Lung (tissue), 12 donors: ENCODE data around the gene HDAC1. TPM values are rescaled to one million over a fixed set of nuclear protein-coding genes. Genes with fewer than 3 reads are reported as not detected.
A peak's percentile ranks its signal among the peaks of the same experiment; 100 is the strongest.

Experiments used
- ATAC-seq: fragments of 200-7000 bp; cut with Tn5 transposase; one replicate; pipeline ENCODE4 v1.9.1; 2020; ENCODE audit warnings: moderate number of reproducible peaks; ENCODE audit not compliant: insufficient read depth, low FRiP score
- DNase-seq, 3 donors: peaks; one replicate each; pipeline ENCODE4 v3.0.0-alpha.2; 2013 to 2017
- H3K27ac ChIP-seq, 2 donors: one replicate each; pipeline ENCODE4 v1.5.1; 2013; ENCODE audit warnings: mild to moderate bottlenecking in 2 of 2, moderate library complexity in 2 of 2, control low read depth in 1 of 2, inconsistent platforms in 1 of 2, low read depth in 1 of 2, low read length in 1 of 2
- H3K27me3 ChIP-seq, 3 donors: one replicate each; pipeline ENCODE4 v1.5.1; 2013; ENCODE audit warnings: low read length in 2 of 3; ENCODE audit not compliant: control insufficient read depth in 3 of 3, insufficient read depth in 3 of 3
- H3K36me3 ChIP-seq, 4 donors: one replicate each; pipeline ENCODE4 v1.5.1; 2013; ENCODE audit warnings: low read length in 4 of 4, mild to moderate bottlenecking in 1 of 4, moderate library complexity in 1 of 4; ENCODE audit not compliant: control insufficient read depth in 4 of 4, insufficient read depth in 4 of 4
- H3K4me1 ChIP-seq, 5 donors: one replicate each; pipeline ENCODE4 v1.5.1; 2013; ENCODE audit warnings: low read length in 5 of 5, mild to moderate bottlenecking in 2 of 5, moderate library complexity in 1 of 5; ENCODE audit not compliant: control insufficient read depth in 5 of 5, insufficient read depth in 5 of 5
- H3K4me3 ChIP-seq: one replicate; pipeline ENCODE4 v1.5.1; 2013; ENCODE audit warnings: mild to moderate bottlenecking, control low read depth, moderate library complexity
- H3K9ac ChIP-seq, 2 donors: one replicate each; pipeline ENCODE4 v1.5.1; 2013; ENCODE audit warnings: low read length in 2 of 2, control low read depth in 1 of 2; ENCODE audit not compliant: insufficient read depth in 1 of 2
- H3K9me3 ChIP-seq, 4 donors: one replicate each; pipeline ENCODE4 v1.5.1; 2013; ENCODE audit warnings: low read length in 3 of 4, mild to moderate bottlenecking in 1 of 4, moderate library complexity in 1 of 4; ENCODE audit not compliant: control insufficient read depth in 4 of 4, insufficient read depth in 3 of 4
- WGBS, 2 donors: extraction: QIAGEN DNeasy Blood & Tissue Kit; methylation state at CpG; one replicate each; pipeline ENCODE4 v1.1.7; 2013; 5-methylcytosine and 5-hydroxymethylcytosine counted together
- polyA plus RNA-seq, 2 donors: library from polyadenylated mRNA; stranded (reverse); fragments of 200-250 nt; gene quantifications; one replicate each; pipeline ENCODE4 v1.2.1, GENCODE V29; 2013
- total RNA-seq, 2 donors: library from RNA; depleted of rRNA in 1 of 2; stranded (reverse); fragments of >200 nt in 1 of 2; gene quantifications; one replicate each; pipeline ENCODE4 v1.2.1, GENCODE V29; 2014 to 2021
- TF ChIP-seq, protein P1 (sequence below): IDR thresholded peaks from 2 replicates; pipeline ENCODE4 v1.5.1; 2012; ENCODE audit warnings: mild to moderate bottlenecking; ENCODE audit errors: control extremely low read depth, extremely low read depth
- donor health status: control.
- donor health status: control.
- donor health status: Bipolar disorder and iron deficiency.
- donor health status: healthy.
- donor health status: DM: yes; HTN: yes; CAD: no.

The HDAC1 gene
- total and polyA plus RNA-seq, 4 donors, result 47.3 to 90.4 (median 72.5) TPM

- Histone ChIP-seq H3K27ac (peak overlapping the region; percentile 89 to 95), H3K4me1 (peaks cover 13 to 36% (median 20%) of the 10 kb centered on the region in 5 donors), H3K9me3 (no peaks in the 10 kb centered on the region), H3K36me3 (peaks cover 0 to 1% (median 0%) of the 10 kb centered on the region in 4 donors), H3K4me3 (peak overlapping the region; percentile 52), H3K9ac (peak overlapping the region; percentile 63 to 73), H3K27me3 (no peaks in the 10 kb centered on the region)
- DNase-seq (peak; percentile 97 to 98 (median 97)), ATAC-seq (peak; percentile 96)
- WGBS, 2 donors, result 3% methylated on average over 51 to 74 of the region's 75 CpGs
- TF ChIP-seq, protein P1, sequence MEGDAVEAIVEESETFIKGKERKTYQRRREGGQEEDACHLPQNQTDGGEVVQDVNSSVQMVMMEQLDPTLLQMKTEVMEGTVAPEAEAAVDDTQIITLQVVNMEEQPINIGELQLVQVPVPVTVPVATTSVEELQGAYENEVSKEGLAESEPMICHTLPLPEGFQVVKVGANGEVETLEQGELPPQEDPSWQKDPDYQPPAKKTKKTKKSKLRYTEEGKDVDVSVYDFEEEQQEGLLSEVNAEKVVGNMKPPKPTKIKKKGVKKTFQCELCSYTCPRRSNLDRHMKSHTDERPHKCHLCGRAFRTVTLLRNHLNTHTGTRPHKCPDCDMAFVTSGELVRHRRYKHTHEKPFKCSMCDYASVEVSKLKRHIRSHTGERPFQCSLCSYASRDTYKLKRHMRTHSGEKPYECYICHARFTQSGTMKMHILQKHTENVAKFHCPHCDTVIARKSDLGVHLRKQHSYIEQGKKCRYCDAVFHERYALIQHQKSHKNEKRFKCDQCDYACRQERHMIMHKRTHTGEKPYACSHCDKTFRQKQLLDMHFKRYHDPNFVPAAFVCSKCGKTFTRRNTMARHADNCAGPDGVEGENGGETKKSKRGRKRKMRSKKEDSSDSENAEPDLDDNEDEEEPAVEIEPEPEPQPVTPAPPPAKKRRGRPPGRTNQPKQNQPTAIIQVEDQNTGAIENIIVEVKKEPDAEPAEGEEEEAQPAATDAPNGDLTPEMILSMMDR, result no peak
Observed at GRCh38 chr1:32351399-32352238, 59.7 kb downstream of the HDAC1 start.

GRCh38 chr1:32352239-32352745 is 60.4 kb downstream of the HDAC1 start:
- Histone ChIP-seq H3K4me1 (peaks cover 13 to 36% (median 20%) of the 10 kb centered on the region in 5 donors), H3K27ac (peak overlapping the region; percentile 89 to 95), H3K9me3 (no peaks in the 10 kb centered on the region), H3K4me3 (peak overlapping the region; percentile 52), H3K27me3 (no peaks in the 10 kb centered on the region), H3K36me3 (peaks cover 0 to 1% (median 0%) of the 10 kb centered on the region in 4 donors), H3K9ac (peak overlapping the region; percentile 63 to 73)
- TF ChIP-seq, protein P1, result no peak
- WGBS, 2 donors, result 47 to 70% methylated on average over 8 of the region's 8 CpGs
- DNase-seq (no peak), ATAC-seq (no peak)

GRCh38 chr1:32352831-32353383 is 61.0 kb downstream of the HDAC1 start:
- peak overlapping the region; percentile 6 to 38 for H3K9ac ChIP-seq
- DNase-seq (no peak), ATAC-seq (no peak)
- 73 to 75% methylated on average over 2 of the region's 2 CpGs for WGBS, 2 donors
- TF ChIP-seq, protein P1, result no peak
- H3K4me3 ChIP-seq, result no peak overlapping the region
- no peaks in the 10 kb centered on the region for H3K9me3 ChIP-seq
- H3K27me3 ChIP-seq, result no peaks in the 10 kb centered on the region
- H3K4me1 ChIP-seq, result peaks cover 13 to 36% (median 20%) of the 10 kb centered on the region in 5 donors
- H3K27ac ChIP-seq, result peak overlapping the region; percentile 61 to 89
- H3K36me3 ChIP-seq, result peaks cover 0 to 1% (median 0%) of the 10 kb centered on the region in 4 donors
